ENCODE data around the gene SURF1.
A peak's percentile ranks its signal among the peaks of the same experiment; 100 is the strongest.
"Not testable (repeated sequence)": the region's sequence is repeated elsewhere in the genome, so short reads cannot be mapped to it uniquely, and the experiment has no call there.

SURF1 gene

DNA sequence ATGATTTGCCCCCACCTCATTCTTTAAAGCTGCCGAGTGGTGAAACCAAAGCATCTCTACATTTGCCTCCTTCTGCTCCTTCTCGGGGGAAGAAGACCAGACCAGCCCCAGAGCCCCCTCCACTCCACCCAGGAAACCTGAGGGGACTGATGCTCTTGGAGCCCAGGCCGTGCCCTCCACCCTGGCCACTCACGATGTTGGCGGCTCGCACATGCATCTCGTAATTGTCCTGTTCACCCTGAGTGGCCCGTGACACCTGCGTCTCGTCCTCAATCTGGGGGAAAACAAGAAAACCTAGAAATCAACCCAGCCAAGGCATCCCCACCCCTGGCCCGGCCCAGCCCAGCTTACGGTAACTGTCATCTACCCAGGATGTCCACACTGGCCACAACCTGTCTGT lies 11.3 kb downstream of the SURF1 start:
- DNase-seq = no peak

DNA sequence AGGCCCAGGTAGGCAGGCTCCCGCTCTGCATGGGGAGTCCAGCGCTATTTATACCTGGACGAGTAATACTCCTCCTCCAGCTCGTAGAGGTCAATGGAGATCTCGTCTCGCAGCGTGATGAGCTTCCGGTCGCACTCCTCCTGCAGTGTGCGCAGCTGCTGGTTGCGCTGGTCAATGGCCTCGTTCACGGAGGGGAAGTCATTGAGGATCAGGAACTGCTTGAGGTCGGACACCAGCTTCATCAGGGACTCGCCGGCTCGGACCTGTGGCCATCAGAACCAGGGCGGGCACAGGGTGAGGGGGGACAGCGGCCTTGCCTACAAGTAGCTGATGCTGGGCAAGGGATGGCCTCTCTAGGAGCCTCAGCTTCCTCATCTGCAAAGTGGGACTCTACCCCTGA lies 12.2 kb downstream of the SURF1 start:
- no peak for DNase-seq

DNA sequence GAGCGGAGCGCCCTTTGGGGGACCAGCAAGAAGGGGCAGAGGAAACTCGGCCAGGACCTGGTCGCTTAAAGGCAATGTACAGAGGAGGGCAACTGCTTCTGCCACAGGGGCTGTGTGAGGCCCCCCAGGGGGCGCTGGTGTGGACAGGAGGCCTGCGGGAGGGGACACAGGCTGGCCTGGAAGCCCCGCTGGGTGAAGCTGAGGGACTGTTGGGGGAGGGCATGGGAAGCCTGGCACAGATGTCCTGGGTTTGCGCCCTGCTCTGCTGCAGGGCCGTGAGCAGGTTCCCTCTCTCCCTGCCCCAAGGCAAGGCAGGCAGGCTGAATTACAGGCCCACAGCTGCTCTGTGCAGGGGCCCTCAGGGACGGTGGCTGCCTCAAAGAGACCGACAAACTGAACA lies 13.7 kb downstream of the SURF1 start:
- DNase-seq = no peak

DNA sequence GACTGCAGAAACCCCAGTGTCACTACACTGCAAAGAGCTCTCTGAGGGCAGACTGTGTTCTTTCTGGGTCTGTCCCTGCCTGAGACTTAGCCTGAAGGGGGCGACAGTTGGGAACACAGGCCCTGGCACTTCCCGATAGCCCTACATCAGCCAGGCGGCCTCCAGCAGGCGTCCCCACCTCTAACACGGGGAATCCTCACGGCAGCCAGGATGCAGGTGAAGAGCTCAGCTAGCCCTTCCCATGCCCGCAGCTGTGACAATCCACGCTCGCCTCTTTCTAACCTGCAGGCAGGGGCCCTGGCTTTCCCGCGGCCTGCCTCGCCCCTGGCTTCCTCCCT lies 14.2 kb downstream of the SURF1 start:
- no peak for DNase-seq

DNA sequence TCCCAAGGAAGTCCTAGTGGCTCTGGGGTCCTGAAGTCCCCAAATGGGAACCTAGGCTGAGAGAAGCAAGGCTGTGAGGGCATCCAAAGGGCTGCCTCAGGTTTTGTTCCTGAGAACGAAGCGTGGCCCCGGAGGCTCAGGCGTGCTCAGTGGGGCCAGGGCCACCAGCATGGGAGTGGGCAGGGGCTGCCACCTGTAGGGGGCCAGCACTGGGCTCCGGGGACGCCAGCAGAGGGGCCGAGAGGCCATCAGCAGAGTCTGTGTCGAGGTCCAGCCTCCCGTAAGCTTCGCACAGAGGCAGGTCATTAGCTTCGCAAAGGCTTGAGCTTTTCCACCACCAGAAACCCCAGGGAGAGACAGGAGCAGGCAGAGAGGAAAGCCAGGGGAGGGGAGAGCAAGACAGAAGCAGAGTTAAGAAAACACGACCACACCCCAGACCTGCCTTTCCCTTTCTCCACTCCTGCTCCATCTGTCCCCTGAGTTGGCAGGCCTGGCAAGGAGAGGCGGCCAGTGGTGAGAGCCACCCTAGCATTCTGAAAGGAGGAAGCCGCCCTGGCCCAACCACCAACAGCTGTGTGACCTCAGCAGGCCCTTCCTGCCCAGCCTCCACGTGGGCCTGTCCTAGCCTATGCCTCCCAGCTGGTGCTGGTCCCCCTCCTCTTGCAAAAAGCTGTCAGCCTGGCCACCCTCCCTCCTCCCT lies 14.8 kb downstream of the SURF1 start:
- peak in 21 of 51 donors; percentile 8 to 50 (median 27) for DNase-seq

DNA sequence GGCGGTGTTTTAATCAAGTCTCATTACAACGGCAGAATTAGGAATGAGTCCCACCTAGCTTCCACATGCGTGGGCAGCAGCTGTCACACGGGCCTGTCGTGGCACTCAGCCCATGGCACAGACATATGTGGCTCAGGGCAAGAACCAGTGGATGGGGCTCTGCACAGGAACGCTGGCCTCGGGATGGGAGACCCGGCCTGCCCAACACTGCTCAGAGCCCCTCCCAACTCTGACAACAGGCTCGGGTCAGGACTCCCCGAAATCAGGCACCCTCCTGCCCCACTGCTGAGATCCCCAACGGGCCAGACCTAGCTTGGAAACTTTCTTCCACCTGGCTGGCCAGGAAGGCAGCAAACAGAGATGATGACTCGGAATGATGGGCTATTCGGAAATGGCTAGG lies 15.4 kb downstream of the SURF1 start:
- no peak for DNase-seq

DNA sequence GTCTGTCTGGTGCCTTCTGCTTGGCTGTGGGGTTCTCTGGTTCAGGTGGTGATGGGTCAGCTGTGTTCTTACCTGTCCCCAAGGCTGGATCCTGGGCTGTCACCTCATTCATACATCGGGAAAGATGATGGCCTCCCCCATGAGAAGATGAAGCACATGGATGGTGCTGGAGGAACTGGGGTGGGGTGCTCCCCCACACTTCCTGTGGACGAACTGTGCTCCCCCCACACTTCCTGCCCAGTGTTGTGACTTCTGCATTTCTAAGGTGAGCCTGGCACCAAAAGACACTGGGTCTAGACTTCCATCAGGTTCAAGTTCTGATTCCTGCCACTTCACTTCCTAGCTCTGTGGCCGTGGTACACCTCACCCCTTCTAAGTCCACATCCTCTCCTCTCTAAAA lies 16.0 kb downstream of the SURF1 start:
- DNase-seq = no peak

DNA sequence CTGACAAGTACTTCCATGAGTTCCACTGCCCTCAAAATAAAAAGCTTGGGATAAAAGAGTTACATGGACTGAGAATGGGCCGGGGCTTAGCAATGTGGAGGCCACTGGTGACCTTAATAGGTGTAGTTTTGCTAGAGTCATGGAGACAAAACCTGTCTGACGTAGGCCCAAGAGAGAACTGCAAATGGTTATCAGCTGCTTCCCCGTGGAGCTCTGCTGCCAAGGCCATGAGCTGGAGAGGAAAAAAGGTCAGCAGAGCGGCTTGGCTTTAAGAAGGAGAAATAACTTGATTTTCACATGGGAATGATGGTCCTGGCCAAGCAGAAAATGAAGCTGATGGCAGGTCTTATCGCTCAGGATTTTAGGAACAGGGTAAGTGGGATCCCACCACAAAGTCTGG lies 16.6 kb downstream of the SURF1 start:
- no peak for DNase-seq

DNA sequence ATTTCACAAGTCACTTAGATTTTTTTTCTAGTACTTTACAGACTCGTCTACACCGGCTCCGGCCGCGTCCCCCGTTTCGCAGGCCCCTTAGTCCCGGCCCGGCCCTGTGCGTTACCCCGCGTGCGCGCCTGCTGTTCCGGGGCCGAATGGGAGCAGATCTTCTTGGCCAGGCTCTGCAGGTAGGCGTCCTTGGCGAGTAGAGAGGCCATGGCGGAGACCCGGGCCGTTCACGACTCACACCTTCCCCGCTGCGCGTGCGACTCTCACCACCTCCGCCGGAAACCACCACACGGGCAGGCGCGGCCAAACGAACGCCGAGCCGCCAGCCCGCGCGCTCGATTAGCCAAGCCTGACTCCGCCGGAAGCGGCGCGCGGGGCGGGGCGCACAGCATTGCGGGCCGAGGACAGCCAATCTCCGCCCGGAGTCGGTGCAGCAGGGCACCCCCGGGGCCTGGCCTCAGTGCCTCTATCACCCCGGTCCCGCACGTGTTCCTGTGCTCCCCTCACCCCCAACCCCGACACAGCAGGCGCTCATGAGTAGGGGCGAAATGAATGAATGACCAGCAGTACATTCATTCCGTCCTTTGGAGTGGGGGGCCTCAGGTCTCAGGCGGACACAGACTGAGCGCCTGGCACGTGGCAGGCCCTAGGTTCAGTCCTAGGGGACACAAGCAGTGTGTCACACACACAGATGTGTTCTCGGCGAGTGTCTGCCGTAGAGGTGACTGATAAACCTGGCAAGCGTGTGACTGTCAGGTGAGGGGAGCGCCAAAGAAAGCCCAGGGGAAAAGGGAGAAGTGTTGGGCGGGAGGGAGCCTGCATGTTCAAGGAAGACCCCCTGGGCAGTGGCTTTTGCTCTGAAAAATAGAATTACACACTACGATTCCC lies 20.1 kb downstream of the SURF1 start, which contains the start of gene SURF6:
Gene SURF6 (minus strand): TSS at position 265 of the 888 bp plus-strand sequence. CDS start 56 bp downstream, at position 209.
- DNase-seq = peak; percentile 39 to 94 (median 83)

DNA sequence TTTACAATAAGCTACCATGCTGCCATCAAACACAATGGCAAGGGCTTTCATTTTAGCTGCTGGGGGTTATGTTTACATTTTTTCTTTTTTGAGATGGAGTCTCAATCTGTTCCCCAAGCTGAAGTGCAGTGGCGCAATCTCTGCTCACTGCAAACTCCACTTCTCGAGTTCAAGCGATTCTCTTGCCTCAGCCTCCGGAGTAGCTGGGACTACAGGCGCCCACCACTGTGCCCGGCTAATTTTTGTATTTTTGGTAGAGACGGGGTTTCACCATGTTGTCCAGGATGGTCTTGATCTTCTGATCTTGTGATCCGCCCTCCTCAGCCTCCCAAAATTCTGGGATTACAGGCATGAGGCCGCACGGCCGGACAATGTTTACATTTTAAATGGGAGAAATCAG lies 21.4 kb downstream of the SURF1 start:
- not testable (repeated sequence) for DNase-seq

DNA sequence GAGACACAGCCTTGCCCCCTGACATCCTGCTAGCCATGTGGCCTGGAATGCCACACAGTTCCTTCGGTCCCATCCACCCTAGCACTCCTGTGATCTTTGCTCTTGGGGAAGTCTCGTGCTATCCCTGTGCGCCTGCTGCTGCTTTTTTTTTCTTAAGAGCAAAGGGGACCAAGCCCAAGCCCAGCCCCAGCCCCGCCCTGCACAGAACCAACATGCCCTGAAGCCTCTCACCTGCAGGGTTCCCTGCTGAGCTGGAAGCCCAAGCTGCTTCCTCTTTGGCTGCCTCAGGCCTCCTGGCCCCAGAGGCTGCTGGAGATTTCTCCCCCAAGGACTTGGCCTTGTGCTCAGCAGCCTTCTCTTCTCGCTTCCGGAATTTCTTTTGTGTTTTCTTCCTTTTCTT lies 22.1 kb downstream of the SURF1 start:
- DNase-seq = no peak

DNA sequence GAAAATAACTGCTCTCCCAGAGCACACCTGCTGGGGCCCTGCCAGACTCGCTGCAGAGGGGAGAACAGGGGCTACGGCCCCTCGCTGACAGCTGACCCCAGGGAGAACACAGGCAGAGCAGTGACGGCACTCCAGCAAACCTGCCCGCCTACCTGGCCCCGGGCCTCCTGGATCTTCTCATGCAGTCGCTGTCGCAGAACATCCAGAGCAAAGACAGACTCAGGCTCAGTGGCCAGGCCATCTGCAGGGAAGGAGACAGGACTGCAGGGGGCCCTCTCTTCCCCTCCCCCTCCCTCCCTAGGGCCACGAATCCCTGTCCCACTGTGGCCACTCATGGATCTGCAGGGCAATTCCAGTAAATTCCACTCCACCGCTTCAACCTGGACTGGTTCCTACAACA lies 22.7 kb downstream of the SURF1 start:
- no peak for DNase-seq

DNA sequence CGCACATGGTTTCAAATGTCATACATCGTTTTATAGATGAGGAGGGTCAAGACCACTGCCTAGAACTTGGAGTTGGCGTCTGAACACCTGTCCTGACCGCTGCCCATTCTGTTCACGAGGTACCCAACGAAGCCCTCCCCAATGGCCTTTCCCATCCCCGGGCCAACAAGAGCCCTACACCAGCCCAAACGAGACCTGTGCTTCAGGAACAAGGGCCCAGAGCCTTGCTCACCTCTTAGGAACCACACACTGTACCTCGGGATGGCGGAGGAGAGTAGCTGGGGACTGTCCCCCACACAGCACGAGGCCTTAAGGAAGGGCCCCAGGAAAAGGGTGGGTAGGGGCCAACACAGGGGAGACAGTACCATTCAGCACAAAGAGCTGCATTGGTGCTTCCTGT lies 23.3 kb downstream of the SURF1 start:
- no peak for DNase-seq

DNA sequence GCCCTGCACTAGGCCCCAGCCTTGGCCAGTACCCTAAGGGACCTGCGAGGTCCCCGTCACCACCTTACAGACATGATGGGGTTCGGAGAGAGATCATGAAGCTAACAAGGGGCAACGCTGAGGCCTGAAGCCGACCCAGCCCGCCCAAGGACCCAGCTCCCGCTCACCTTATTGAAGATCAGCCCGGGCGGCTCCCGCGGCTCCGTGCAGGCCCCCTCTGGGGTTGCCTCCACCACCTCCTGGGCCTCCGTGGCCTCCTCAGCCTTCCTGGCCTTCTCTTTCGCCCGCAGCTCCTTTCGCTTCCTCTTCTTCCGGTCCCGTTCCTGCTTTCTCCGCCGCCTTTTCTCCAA lies 23.9 kb downstream of the SURF1 start:
- no peak for DNase-seq

DNA sequence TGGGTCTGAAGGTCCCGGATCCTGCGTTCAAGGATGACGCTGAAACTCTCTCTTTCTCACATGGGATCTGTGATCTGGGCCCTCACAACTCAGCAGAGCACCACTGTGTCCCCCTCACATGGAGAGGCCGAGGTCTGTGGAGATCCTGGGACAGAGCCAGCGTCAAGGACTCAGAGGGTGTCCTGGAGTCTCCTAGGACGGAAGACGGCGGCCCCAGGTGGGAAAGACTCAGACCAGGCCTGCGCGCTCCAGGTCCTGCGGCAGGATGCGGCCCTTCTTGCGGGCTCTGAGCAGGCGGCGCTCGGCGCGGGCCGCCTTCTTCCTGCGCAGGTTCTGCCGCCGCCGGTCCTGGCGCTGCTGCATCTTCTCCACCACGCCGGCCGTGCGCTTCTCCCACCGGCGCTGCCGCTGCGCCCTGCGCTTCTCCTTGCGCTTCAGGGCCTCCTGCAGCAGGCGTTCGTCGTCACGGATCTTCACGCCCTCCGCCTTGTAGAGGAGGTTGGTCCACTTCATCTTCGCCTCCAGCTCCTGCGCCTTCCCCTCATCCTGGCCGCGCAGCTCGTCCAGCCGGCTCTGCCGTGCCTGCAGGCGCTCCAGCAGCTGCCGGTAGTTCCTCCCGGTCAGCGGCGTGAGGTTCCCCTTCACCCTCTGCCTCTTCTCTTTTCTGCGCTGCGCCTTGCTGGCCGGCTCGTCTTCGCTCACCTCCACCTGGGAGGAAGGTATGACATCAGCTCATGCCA lies 24.5 kb downstream of the SURF1 start:
- no peak for DNase-seq

DNA sequence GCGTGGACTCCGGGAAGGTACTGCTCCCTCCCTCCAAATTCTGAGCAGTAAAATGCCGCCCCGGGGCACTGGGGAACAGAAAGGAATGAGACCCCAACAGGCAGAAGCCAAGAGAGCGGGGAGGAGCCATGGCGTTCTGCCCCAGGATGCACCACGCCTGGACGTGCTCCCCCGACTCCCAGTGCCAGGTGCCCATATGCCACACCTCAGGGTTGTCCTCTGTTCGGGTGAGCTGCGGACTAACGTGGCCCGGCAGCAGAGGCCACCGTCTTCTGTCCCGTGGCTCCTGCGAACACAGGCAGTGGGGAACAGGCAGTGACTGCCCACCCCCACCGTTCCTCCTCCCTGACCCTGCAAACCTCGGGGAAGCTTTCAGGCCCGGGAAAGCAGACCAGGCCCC lies 25.1 kb downstream of the SURF1 start:
- no peak for DNase-seq

DNA sequence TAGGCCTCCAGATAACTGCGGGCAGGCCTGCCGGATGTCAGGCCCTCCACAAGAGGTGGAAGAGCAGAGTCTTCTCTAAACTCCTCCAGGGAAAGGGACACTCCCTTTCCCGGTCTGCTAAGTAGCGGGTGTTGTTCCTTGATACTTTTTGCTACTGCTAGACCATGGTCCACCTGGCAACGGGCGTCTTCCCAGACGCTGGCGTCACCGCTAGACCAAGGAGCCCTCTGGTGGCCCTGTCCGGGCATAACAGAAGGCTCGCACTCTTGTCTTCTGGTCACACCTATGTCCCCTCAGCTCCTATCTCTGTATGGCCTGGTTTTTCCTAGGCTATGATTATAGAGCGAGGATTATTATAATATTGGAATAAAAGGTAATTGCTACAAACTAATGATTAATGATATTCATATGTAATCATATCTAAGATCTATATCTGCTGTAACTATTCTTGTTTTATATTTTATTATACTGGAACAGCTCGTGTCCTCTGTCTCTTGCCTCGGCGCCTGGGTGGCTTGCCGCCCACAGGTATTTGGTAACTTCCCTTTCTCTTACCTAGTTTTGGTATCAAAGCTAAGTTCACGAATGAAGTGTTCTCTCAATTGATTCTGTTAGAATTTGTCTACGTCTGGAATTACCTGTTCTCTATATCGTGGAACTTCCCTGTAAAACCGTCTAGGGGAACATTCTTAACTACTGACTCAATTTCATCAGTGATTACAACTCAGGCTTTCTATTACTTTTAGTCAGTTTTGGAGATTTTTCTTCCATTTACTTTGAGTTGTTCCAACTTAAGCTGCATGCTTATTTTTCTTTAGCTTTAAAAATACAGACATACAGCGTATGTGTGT lies 26.8 kb downstream of the SURF1 start:
- peak in 5 of 51 donors; percentile 7 to 28 (median 11) for DNase-seq

DNA sequence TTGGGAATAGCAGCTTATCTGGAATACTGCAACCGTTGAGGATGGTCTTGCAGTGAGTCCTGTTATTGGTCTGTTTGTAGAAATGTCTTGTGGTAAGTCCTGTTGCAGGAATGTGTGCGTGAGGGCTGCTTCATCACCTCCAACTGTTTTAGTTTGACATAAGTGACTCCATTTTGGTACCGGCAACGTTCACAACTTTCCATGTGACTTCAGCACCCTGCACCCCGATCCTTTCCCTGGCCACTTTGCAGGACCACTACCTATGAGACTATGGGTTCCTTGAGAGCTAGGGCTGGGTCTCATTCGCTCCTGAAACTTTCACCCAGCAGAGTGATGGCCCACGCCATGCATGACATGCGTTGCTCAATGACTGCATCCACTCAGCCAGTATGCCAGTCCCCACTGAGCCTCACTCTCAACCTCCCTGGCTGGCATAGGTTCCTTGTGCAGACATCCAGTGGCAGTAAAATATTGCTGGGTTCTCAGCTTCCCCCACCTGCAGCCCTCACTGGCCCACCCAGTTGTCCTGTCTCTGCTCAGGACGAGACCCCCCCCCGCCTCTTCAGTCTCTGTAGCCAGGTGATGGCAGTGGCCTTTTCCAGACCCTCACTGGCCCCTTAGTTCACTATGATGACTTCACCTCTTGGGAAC lies 28.3 kb downstream of the SURF1 start:
- no peak for DNase-seq

DNA sequence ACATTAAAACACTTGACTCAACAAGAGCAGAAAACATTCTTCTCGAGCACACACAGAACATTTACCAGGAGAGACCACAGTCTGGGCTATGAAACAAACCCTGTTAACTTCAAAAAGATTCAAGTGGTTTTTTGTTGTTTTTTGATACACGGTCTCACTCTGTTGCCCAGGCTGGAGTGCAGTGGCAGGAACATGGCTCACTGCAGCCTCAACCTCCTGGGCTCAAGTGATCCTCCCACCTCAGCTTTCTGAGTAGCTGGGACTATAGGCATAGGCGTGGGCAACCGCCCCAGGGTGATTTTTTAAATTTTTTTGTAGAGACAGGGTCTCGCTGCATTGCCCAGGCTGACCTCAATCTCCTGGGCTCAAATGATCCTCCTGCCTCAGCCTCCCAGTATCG lies 29.3 kb downstream of the SURF1 start:
- not testable (repeated sequence) for DNase-seq

DNA sequence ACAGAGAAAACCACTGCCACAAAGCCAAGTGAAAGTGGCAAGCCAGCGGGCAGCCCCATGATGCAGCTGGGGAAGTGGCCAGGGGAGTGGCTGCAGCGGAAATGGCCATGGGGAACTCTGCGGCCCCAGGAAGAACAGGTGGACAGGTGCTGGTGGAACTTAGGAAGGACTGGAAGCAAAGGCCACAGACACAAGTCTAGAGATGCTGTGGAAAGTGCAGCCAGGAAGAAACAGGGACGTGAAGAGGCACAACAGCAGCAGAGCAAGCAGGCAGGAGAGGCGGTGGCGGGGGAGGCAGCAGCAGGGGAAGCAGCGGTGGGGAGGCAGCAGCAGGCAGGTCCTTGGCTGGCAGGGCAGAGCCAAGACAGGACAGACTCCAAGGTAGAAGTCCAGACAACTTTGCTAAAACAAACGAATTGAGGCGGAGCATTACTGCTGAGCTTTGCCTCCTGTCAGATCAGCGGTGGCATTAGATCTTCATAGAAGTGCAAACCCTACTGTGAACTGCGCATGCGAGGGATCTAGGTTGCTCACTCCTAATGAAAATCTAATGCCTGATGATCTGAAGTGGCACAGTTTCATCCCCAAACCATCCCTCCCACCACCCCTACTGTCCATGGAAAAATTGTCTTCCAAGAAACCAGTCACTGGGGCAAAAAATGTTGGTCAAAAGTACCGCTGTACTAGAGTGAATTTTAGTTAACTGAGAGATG lies 32.1 kb downstream of the SURF1 start:
- no peak for DNase-seq
